Activated naive CD4-positive, alpha-beta T cell treated with anti-CD3 and anti-CD28 coated beads, Interleukin-2, amount 50 U/mL, for 72 hours (primary cell): Measurements from ENCODE around the gene MTFMT. TPM values are rescaled to one million over a fixed set of nuclear protein-coding genes. Genes with fewer than 3 reads are reported as not detected.
"Not testable (repeated sequence)": the region's sequence is repeated elsewhere in the genome, so short reads cannot be mapped to it uniquely, and the experiment has no call there.

Experiments used
- ATAC-seq, 2 donors: fragments of 150-1000 bp; cut with Tn5 transposase; 2 replicates each; pipeline ENCODE4 v1.10.0; 2021; ENCODE audit warnings: mild to moderate bottlenecking in 2 of 2, moderate library complexity in 2 of 2
- DNase-seq, 2 donors: peaks; one replicate each; pipeline ENCODE4 v3.0.0; 2021 to 2022; ENCODE audit warnings: low spot score in 2 of 2
- H3K27ac Mint-ChIP-seq, 2 donors: one replicate each; pipeline ENCODE4 v1.8.0; 2022; ENCODE audit warnings: mild to moderate bottlenecking in 2 of 2, mixed read lengths in 2 of 2
- H3K36me3 Mint-ChIP-seq, 2 donors: one replicate each; pipeline ENCODE4 v1.8.0; 2022; ENCODE audit warnings: mixed read lengths in 2 of 2
- H3K9me3 Mint-ChIP-seq, 2 donors: one replicate each; pipeline ENCODE4 v1.8.0; 2022; ENCODE audit warnings: mixed read lengths in 2 of 2
- total RNA-seq, 2 donors: library from RNA; stranded (reverse); gene quantifications; one replicate each; pipeline ENCODE4 v1.2.3, GENCODE V29; 2022

The MTFMT gene
- total RNA-seq, 2 donors from 2014 or later: 15.7 to 17.3 TPM

- DNase-seq (no peak), ATAC-seq (no peak)
- no peak overlapping the region for H3K27ac Mint-ChIP-seq
- H3K36me3 Mint-ChIP-seq: peaks cover 7 to 12% of the 10 kb centered on the region in 2 donors
- H3K9me3 Mint-ChIP-seq: no peaks in the 10 kb centered on the region
Measured at GRCh38 chr15:65026756-65027155, 2.7 kb downstream of the MTFMT start.

GRCh38 chr15:65021488-65021887 is 8.0 kb downstream of the MTFMT start:
- no peak for ATAC-seq

GRCh38 chr15:65020419-65020818 is 9.0 kb downstream of the MTFMT start:
- peaks cover 11 to 18% of the 10 kb centered on the region in 2 donors for H3K36me3 Mint-ChIP-seq
- H3K27ac Mint-ChIP-seq: no peak overlapping the region
- no peak for ATAC-seq
- no peaks in the 10 kb centered on the region for H3K9me3 Mint-ChIP-seq
- no peak for DNase-seq

More at GRCh38 chr15:65021488-65021887, 8.0 kb downstream of the MTFMT start:
- DNase-seq: no peak
- Mint-ChIP-seq H3K36me3 (peaks cover 6 to 12% of the 10 kb centered on the region in 2 donors), H3K27ac (no peak overlapping the region), H3K9me3 (no peaks in the 10 kb centered on the region)

GRCh38 chr15:65011198-65011597 is 18.2 kb downstream of the MTFMT start:
- not testable (repeated sequence) for H3K27ac Mint-ChIP-seq, DNase-seq, H3K9me3 Mint-ChIP-seq, ATAC-seq
- peaks cover 26 to 37% of the 10 kb centered on the region in 2 donors for H3K36me3 Mint-ChIP-seq

GRCh38 chr15:65008983-65009382 is 20.5 kb downstream of the MTFMT start:
- no peak overlapping the region for H3K27ac Mint-ChIP-seq
- DNase-seq (no peak), ATAC-seq (no peak)
- H3K9me3 Mint-ChIP-seq: peaks cover 0 to 5% of the 10 kb centered on the region in 2 donors
- peaks cover 13 to 21% of the 10 kb centered on the region in 2 donors for H3K36me3 Mint-ChIP-seq

GRCh38 chr15:65006876-65007275 is 22.6 kb downstream of the MTFMT start:
- Mint-ChIP-seq H3K9me3 (no peaks in the 10 kb centered on the region), H3K36me3 (peaks cover 0 to 5% of the 10 kb centered on the region in 2 donors), H3K27ac (no peak overlapping the region)
- ATAC-seq: no peak
- no peak for DNase-seq

- no peaks in the 10 kb centered on the region for H3K9me3 Mint-ChIP-seq
- peaks cover 0 to under 1% of the 10 kb centered on the region in 2 donors for H3K36me3 Mint-ChIP-seq
- no peak for ATAC-seq
- no peak for DNase-seq
- H3K27ac Mint-ChIP-seq: no peak overlapping the region
Measured at GRCh38 chr15:65004993-65005392, 24.4 kb downstream of the MTFMT start.

GRCh38 chr15:64997745-64998375 is 31.6 kb downstream of the MTFMT start:
- H3K36me3 Mint-ChIP-seq: no peaks in the 10 kb centered on the region
- H3K27ac Mint-ChIP-seq: no peak overlapping the region
- ATAC-seq (no peak), DNase-seq (no peak)
- H3K9me3 Mint-ChIP-seq: no peaks in the 10 kb centered on the region

- H3K27ac Mint-ChIP-seq: no peak overlapping the region
- H3K36me3 Mint-ChIP-seq: no peaks in the 10 kb centered on the region
- no peak for DNase-seq
- H3K9me3 Mint-ChIP-seq: no peaks in the 10 kb centered on the region
- no peak for ATAC-seq
Measured at GRCh38 chr15:64997066-64997465, 32.4 kb downstream of the MTFMT start.

GRCh38 chr15:64993290-64993689 is 36.1 kb downstream of the MTFMT start:
- DNase-seq: no peak
- no peak for ATAC-seq
- Mint-ChIP-seq H3K9me3 (no peaks in the 10 kb centered on the region), H3K27ac (no peak overlapping the region), H3K36me3 (peaks cover 7 to 8% of the 10 kb centered on the region in 2 donors)

- Mint-ChIP-seq H3K36me3 (peaks cover 7 to 8% of the 10 kb centered on the region in 2 donors), H3K9me3 (no peaks in the 10 kb centered on the region), H3K27ac (peak overlapping the region in 1 of 2 donors; percentile 29)
- ATAC-seq (no peak), DNase-seq (no peak)
Measured at GRCh38 chr15:64991536-64992135, 37.8 kb downstream of the MTFMT start.

GRCh38 chr15:64990168-64990470 is 39.3 kb downstream of the MTFMT start:
- H3K36me3 Mint-ChIP-seq: peaks cover 7 to 14% of the 10 kb centered on the region in 2 donors

GRCh38 chr15:64989416-64990167 is 39.8 kb downstream of the MTFMT start, which contains the start of gene SPG21:
SPG21 (minus strand) TSS chr15:64989914; CDS start chr15:64983569, 6,345 bp downstream.
- peak; percentile 93 to 95 for DNase-seq
- peak within 1 kb of the TSS; percentile 87 to 97 for H3K27ac Mint-ChIP-seq
- no peaks in the 10 kb centered on the region for H3K9me3 Mint-ChIP-seq
- peaks cover 7 to 14% of the 10 kb centered on the region in 2 donors for H3K36me3 Mint-ChIP-seq
- peak; percentile 97 to 99 for ATAC-seq

More at GRCh38 chr15:64990168-64990470, 39.3 kb downstream of the MTFMT start:
- DNase-seq (no peak), ATAC-seq (no peak)
- Mint-ChIP-seq H3K27ac (peak overlapping the region; percentile 87 to 94), H3K9me3 (no peaks in the 10 kb centered on the region)

- Mint-ChIP-seq H3K36me3 (peaks cover 7 to 14% of the 10 kb centered on the region in 2 donors), H3K9me3 (no peaks in the 10 kb centered on the region), H3K27ac (no peak overlapping the region)
- DNase-seq (no peak), ATAC-seq (no peak)
Measured at GRCh38 chr15:64987136-64987535, 42.3 kb downstream of the MTFMT start.

GRCh38 chr15:64985366-64986033 is 43.9 kb downstream of the MTFMT start:
- Mint-ChIP-seq H3K36me3 (peaks cover 7 to 14% of the 10 kb centered on the region in 2 donors), H3K9me3 (no peaks in the 10 kb centered on the region), H3K27ac (peak overlapping the region; percentile 19 to 74)
- ATAC-seq (no peak), DNase-seq (no peak)

- DNase-seq (no peak), ATAC-seq (no peak)
- Mint-ChIP-seq H3K9me3 (no peaks in the 10 kb centered on the region), H3K36me3 (peaks cover 6% of the 10 kb centered on the region in 2 donors), H3K27ac (peak overlapping the region in 1 of 2 donors; percentile 29)
Measured at GRCh38 chr15:64982472-64982871, 47.0 kb downstream of the MTFMT start.
